GM23338 (cell line): ENCODE results near the gene ULK4. TPM values are rescaled to one million over a fixed set of nuclear protein-coding genes. Genes with fewer than 3 reads are reported as not detected.

Experiments used
- ATAC-seq: fragments of 200-7000 bp; cut with Tn5 transposase; 3 replicates; pipeline ENCODE4 v1.9.1; 2020
- DNase-seq: peaks from one replicate; pipeline ENCODE4 v3.0.0-alpha.2; 2015; ENCODE audit warnings: low spot score
- H2AFZ ChIP-seq: fragments of 200-600 bp; sonication (generic); 2 replicates; pipeline ENCODE4 v1.8.0; 2016; ENCODE audit warnings: antibody characterized with exemption, mild to moderate bottlenecking, moderate library complexity
- H3F3A ChIP-seq: fragments of 200-600 bp; sonication (generic); replicated peaks from 2 replicates; pipeline ENCODE4 v1.8.0; 2017; ENCODE audit warnings: antibody characterized with exemption, mixed run types, low read depth
- H3K27ac ChIP-seq: fragments of 200-600 bp; sonication (generic); 2 replicates; pipeline ENCODE4 v1.6.1; 2016; ENCODE audit warnings: low read depth
- H3K27me3 ChIP-seq: fragments of 200-600 bp; sonication (generic); 2 replicates; pipeline ENCODE4 v1.8.0; 2016; ENCODE audit warnings: mild to moderate bottlenecking, mixed run types, moderate library complexity; ENCODE audit not compliant: insufficient read depth
- H3K36me3 ChIP-seq: fragments of 200-600 bp; sonication (generic); 2 replicates; pipeline ENCODE4 v1.8.0; 2016; ENCODE audit warnings: mild to moderate bottlenecking; ENCODE audit not compliant: insufficient read depth
- H3K4me1 ChIP-seq: fragments of 200-600 bp; sonication (generic); 2 replicates; pipeline ENCODE4 v1.8.0; 2016; ENCODE audit warnings: mild to moderate bottlenecking, moderate library complexity; ENCODE audit not compliant: insufficient read depth
- H3K4me2 ChIP-seq: fragments of 200-600 bp; sonication (generic); 2 replicates; pipeline ENCODE4 v1.7.1; 2017; ENCODE audit warnings: mixed run types
- H3K4me3 ChIP-seq: fragments of 200-600 bp; sonication (generic); 2 replicates; pipeline ENCODE4 v1.6.1; 2016; ENCODE audit warnings: mixed run types
- H3K79me2 ChIP-seq: fragments of 200-600 bp; sonication (generic); replicated peaks from 2 replicates; pipeline ENCODE4 v1.8.0; 2017; ENCODE audit warnings: mild to moderate bottlenecking; ENCODE audit not compliant: insufficient read depth
- H3K9me2 ChIP-seq: fragments of 200-600 bp; sonication (generic); 2 replicates; pipeline ENCODE4 v1.8.0; 2017; ENCODE audit not compliant: insufficient read depth
- H4K20me1 ChIP-seq: fragments of 200-600 bp; sonication (generic); replicated peaks from 2 replicates; pipeline ENCODE4 v1.8.0; 2017; ENCODE audit warnings: mild to moderate bottlenecking; ENCODE audit not compliant: insufficient read depth
- H3K27ac Mint-ChIP-seq: 2 replicates; pipeline ENCODE4 v1.8.0; 2020; ENCODE audit warnings: inconsistent platforms, mild to moderate bottlenecking, moderate library complexity, mixed read lengths
- H3K27me3 Mint-ChIP-seq: 3 replicates; pipeline ENCODE4 v1.8.0; 2022; ENCODE audit warnings: low read depth, mild to moderate bottlenecking, moderate library complexity, mixed read lengths, inconsistent platforms; ENCODE audit not compliant: insufficient read depth, poor library complexity
- H3K36me3 Mint-ChIP-seq: 3 replicates; pipeline ENCODE4 v1.8.0; 2021; ENCODE audit warnings: low read depth, mild to moderate bottlenecking, inconsistent platforms, moderate library complexity, mixed read lengths
- H3K4me1 Mint-ChIP-seq: 3 replicates; pipeline ENCODE4 v1.8.0; 2020; ENCODE audit warnings: mild to moderate bottlenecking, inconsistent platforms, mixed read lengths
- H3K4me3 Mint-ChIP-seq: 3 replicates; pipeline ENCODE4 v1.8.0; 2021; ENCODE audit warnings: moderate library complexity, mild to moderate bottlenecking, inconsistent platforms, mixed read lengths
- H3K9me3 Mint-ChIP-seq: 3 replicates; pipeline ENCODE4 v1.8.0; 2020; ENCODE audit warnings: moderate library complexity, mild to moderate bottlenecking, inconsistent platforms, mixed read lengths
- CREB1 ChIP-seq: fragments of 250-450 bp; sonication (Bioruptor Pico); IDR thresholded peaks from 2 replicates; pipeline ENCODE4 v1.5.0; 2020; ENCODE audit warnings: low read depth, mild to moderate bottlenecking, moderate library complexity
- ETS1 ChIP-seq: IDR thresholded peaks from 2 replicates; pipeline ENCODE4 v1.6.1; 2016; ENCODE audit warnings: antibody characterized with exemption
- EZH2 ChIP-seq: fragments of 200-600 bp; sonication (generic); IDR thresholded peaks from one replicate; pipeline ENCODE4 v1.8.0; 2017; ENCODE audit warnings: antibody characterized with exemption, mild to moderate bottlenecking, low read depth; ENCODE audit not compliant: unreplicated experiment
- EZH2phosphoT487 ChIP-seq: fragments of 200-600 bp; sonication (generic); IDR thresholded peaks from one replicate; pipeline ENCODE4 v1.8.1; 2018; ENCODE audit warnings: antibody characterized with exemption; ENCODE audit not compliant: unreplicated experiment
- JUNB ChIP-seq: IDR thresholded peaks from one replicate; pipeline ENCODE4 v1.6.1; 2016; ENCODE audit warnings: antibody characterized with exemption; ENCODE audit not compliant: unreplicated experiment
- NANOG ChIP-seq: IDR thresholded peaks from 2 replicates; pipeline ENCODE4 v1.6.1; 2016; ENCODE audit warnings: antibody characterized with exemption, borderline replicate concordance
- POLR2AphosphoS5 ChIP-seq: IDR thresholded peaks from 2 replicates; pipeline ENCODE4 v1.6.1; 2016; ENCODE audit warnings: antibody characterized with exemption, low read depth
- STAT1 ChIP-seq: IDR thresholded peaks from one replicate; pipeline ENCODE4 v1.6.1; 2016; ENCODE audit warnings: antibody characterized with exemption; ENCODE audit not compliant: unreplicated experiment
- ZNF114 ChIP-seq: fragments of 250-450 bp; sonication (Bioruptor Pico); IDR thresholded peaks from 2 replicates; pipeline ENCODE4 v1.5.0; 2020; ENCODE audit warnings: mild to moderate bottlenecking, moderate library complexity
- ZNF331 ChIP-seq: fragments of 250-450 bp; sonication (Bioruptor Pico); IDR thresholded peaks from 2 replicates; pipeline ENCODE4 v1.5.0; 2020; ENCODE audit warnings: low read depth, mild to moderate bottlenecking, moderate library complexity
- polyA plus RNA-seq: library from polyadenylated mRNA; unstranded; fragments of >200 nt; fragmentation: Nextera tagmentation; extraction: Ambion mirVana; gene quantifications from 2 replicates; pipeline ENCODE4 v1.2.1, GENCODE V29; 2016
- total RNA-seq: library from RNA; depleted of rRNA; stranded (reverse); fragments of >200 nt; shearing (Covaris generic); gene quantifications from 2 replicates; pipeline ENCODE4 v1.2.3, GENCODE V29; 2014
- TF ChIP-seq, protein P1 (sequence below), 2 experiments: fragments of 200-600 bp in 1 of 2; sonication (generic) in 1 of 2; conservative IDR thresholded peaks; 2 replicates each; pipeline versions ENCODE4 v1.5.1 to v1.6.1; 2016 to 2017; ENCODE audit warnings: antibody characterized with exemption in 2 of 2, low read depth in 2 of 2, mild to moderate bottlenecking in 2 of 2, moderate library complexity in 1 of 2
- TF ChIP-seq, protein P2 (sequence below): IDR thresholded peaks from one replicate; pipeline ENCODE4 v1.6.1; 2018; ENCODE audit warnings: antibody characterized with exemption; ENCODE audit not compliant: unreplicated experiment

The ULK4 gene
- total and polyA plus RNA-seq, 2 experiments from 2014 or later, result 20.8 to 41.4 TPM

DNA sequence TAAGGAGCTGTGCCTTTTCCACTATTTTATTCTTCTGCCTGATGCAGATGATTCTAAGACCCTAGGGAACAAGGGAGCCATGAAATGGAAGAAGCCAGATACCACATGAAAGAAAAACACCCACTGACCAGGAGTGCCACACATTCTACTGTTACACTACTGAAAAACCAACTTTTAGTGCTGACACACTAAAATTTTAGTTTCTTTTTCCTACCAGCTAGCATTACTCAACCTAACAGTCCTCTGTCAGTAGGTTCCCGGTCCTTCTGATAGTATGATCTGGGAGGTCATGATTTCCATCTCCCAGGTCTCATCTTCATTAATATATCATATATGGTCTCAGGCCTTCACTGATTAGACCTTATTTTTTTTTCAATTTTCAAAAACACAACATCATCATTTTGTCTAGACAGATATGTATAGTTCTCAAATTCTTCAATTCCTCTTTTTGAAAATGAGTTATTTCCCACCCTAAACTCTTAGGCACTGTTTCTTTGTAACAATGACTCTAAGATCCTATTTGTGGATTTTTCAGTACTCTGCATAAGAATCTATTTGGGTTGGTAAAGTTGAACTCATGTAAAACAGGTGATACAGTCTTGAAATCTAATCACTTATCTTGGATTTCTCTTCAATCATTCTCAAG, 440.8 kb downstream of the ULK4 start (continued):
- TF ChIP-seq, protein P1, sequence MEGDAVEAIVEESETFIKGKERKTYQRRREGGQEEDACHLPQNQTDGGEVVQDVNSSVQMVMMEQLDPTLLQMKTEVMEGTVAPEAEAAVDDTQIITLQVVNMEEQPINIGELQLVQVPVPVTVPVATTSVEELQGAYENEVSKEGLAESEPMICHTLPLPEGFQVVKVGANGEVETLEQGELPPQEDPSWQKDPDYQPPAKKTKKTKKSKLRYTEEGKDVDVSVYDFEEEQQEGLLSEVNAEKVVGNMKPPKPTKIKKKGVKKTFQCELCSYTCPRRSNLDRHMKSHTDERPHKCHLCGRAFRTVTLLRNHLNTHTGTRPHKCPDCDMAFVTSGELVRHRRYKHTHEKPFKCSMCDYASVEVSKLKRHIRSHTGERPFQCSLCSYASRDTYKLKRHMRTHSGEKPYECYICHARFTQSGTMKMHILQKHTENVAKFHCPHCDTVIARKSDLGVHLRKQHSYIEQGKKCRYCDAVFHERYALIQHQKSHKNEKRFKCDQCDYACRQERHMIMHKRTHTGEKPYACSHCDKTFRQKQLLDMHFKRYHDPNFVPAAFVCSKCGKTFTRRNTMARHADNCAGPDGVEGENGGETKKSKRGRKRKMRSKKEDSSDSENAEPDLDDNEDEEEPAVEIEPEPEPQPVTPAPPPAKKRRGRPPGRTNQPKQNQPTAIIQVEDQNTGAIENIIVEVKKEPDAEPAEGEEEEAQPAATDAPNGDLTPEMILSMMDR (conservative IDR thresholded peaks at IDR 0.05; ENCODE audit: low read depth in 2 of 2), result no peak
- TF ChIP-seq ETS1 (no peak), NANOG (no peak), CREB1 (CRISPR knock-in tag) (no peak)

- DNase-seq (no peak), ATAC-seq (no peak)
- H4K20me1 ChIP-seq, result no peaks in the 10 kb centered on the region
- H3K4me2 ChIP-seq, result no peak overlapping the region
- Mint-ChIP-seq H3K4me1 (peaks cover 10% of the 10 kb centered on the region), H3K9me3 (peaks cover 4% of the 10 kb centered on the region; the same call in 2 of the 3 replicates), H3K4me3 (no peak overlapping the region), H3K36me3 (peaks cover 4% of the 10 kb centered on the region; the same call in 1 of the 3 replicates), H3K27me3 (no peaks in the 10 kb centered on the region), H3K27ac (no peak overlapping the region)
- no peaks in the 10 kb centered on the region for H3K79me2 ChIP-seq
- H3K4me3 ChIP-seq, result no peak overlapping the region
- no peak overlapping the region for H3K27ac ChIP-seq
- H3K27me3 ChIP-seq, result no peaks in the 10 kb centered on the region
- no peaks in the 10 kb centered on the region for H3K9me2 ChIP-seq
- H3K4me1 ChIP-seq, result no peaks in the 10 kb centered on the region
- H3K36me3 ChIP-seq, result no peaks in the 10 kb centered on the region
- H3F3A ChIP-seq, result no peaks in the 10 kb centered on the region
- H2AFZ ChIP-seq, result no peak overlapping the region
- no peak for TF ChIP-seq CREB1 (CRISPR knock-in tag)
- TF ChIP-seq STAT1, result no peak
- TF ChIP-seq EZH2phosphoT487, result no peak
- TF ChIP-seq POLR2AphosphoS5, result no peak
- TF ChIP-seq ETS1, result no peak
- no peak for TF ChIP-seq ZNF114 (CRISPR knock-in tag)
- TF ChIP-seq, protein P1 (conservative IDR thresholded peaks at IDR 0.05; ENCODE audit: low read depth in 2 of 2), result no peak
- no peak for TF ChIP-seq EZH2
- no peak for TF ChIP-seq ZNF331
- TF ChIP-seq, protein P2, sequence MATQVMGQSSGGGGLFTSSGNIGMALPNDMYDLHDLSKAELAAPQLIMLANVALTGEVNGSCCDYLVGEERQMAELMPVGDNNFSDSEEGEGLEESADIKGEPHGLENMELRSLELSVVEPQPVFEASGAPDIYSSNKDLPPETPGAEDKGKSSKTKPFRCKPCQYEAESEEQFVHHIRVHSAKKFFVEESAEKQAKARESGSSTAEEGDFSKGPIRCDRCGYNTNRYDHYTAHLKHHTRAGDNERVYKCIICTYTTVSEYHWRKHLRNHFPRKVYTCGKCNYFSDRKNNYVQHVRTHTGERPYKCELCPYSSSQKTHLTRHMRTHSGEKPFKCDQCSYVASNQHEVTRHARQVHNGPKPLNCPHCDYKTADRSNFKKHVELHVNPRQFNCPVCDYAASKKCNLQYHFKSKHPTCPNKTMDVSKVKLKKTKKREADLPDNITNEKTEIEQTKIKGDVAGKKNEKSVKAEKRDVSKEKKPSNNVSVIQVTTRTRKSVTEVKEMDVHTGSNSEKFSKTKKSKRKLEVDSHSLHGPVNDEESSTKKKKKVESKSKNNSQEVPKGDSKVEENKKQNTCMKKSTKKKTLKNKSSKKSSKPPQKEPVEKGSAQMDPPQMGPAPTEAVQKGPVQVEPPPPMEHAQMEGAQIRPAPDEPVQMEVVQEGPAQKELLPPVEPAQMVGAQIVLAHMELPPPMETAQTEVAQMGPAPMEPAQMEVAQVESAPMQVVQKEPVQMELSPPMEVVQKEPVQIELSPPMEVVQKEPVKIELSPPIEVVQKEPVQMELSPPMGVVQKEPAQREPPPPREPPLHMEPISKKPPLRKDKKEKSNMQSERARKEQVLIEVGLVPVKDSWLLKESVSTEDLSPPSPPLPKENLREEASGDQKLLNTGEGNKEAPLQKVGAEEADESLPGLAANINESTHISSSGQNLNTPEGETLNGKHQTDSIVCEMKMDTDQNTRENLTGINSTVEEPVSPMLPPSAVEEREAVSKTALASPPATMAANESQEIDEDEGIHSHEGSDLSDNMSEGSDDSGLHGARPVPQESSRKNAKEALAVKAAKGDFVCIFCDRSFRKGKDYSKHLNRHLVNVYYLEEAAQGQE, result no peak
- no peak for TF ChIP-seq JUNB
These were observed 442.2 kb downstream of the ULK4 start for GRCh38 chr3:41519746-41520145.
